Gastrocnemius medialis (tissue), 4 donors: Measurements from ENCODE around the gene SLIT2. TPM values are rescaled to one million over a fixed set of nuclear protein-coding genes. Genes with fewer than 3 reads are reported as not detected.

Experiments
- ATAC-seq, 2 donors: fragments of 150-250 bp; one replicate each; pipeline ENCODE4 v1.9.1; 2016
- DNase-seq, 2 donors: peaks; one replicate each; pipeline ENCODE4 v3.0.0-alpha.2; 2019
- H3K27ac ChIP-seq, 4 donors: fragments of 200-600 bp; sonication (generic); 1 replicate in 1 of 4; 2 replicates in 3 of 4; pipeline ENCODE4 v1.5.1; 2016 to 2018; ENCODE audit warnings: mild to moderate bottlenecking in 2 of 4, moderate library complexity in 1 of 4
- H3K27me3 ChIP-seq, 3 donors: fragments of 200-600 bp; sonication (generic) in 2 of 3; 1 replicate in 1 of 3; 2 replicates in 2 of 3; pipeline versions ENCODE4 v1.5.1 to v1.6.0; 2016 to 2019; ENCODE audit warnings: mild to moderate bottlenecking in 1 of 3, moderate library complexity in 1 of 3
- H3K36me3 ChIP-seq, 2 donors: fragments of 200-600 bp; sonication (generic) in 1 of 2; one replicate each; pipeline ENCODE4 v1.5.1; 2017 to 2018
- H3K4me1 ChIP-seq, 2 donors: fragments of 200-600 bp; sonication (generic) in 1 of 2; one replicate each; pipeline ENCODE4 v1.5.1; 2016 to 2017; ENCODE audit warnings: mild to moderate bottlenecking in 2 of 2
- H3K4me3 ChIP-seq, 4 donors: fragments of 200-600 bp; sonication (generic) in 3 of 4; 1 replicate in 1 of 4; 2 replicates in 3 of 4; pipeline ENCODE4 v1.5.1; 2016 to 2019; ENCODE audit warnings: mild to moderate bottlenecking in 2 of 4
- H3K9me3 ChIP-seq, 3 donors: fragments of 200-600 bp; sonication (generic) in 2 of 3; 1 replicate in 1 of 3; 2 replicates in 2 of 3; pipeline ENCODE4 v1.5.1; 2016 to 2019
- CTCF ChIP-seq, 5 experiments: fragments of 450-650 bp in 3 of 5; fragments of 200-600 bp in 2 of 5; sonication (generic) in 2 of 5; IDR thresholded peaks in 4 of 5; conservative IDR thresholded peaks in 1 of 5; 1 replicate in 4 of 5; 2 replicates in 1 of 5; pipeline ENCODE4 v1.5.1; 2016 to 2019; ENCODE audit warnings: antibody characterized with exemption in 5 of 5, mild to moderate bottlenecking in 3 of 5, moderate library complexity in 3 of 5
- POLR2A ChIP-seq, 2 donors: fragments of 450-650 bp; IDR thresholded peaks; one replicate each; pipeline ENCODE4 v1.6.1; 2017; ENCODE audit warnings: antibody characterized with exemption in 2 of 2, mild to moderate bottlenecking in 2 of 2, moderate library complexity in 2 of 2
- in situ Hi-C, 4 donors: fragments of 200-750 bp; cut with MboI; loops; one replicate each; pipeline versions ENCODE4 v1.15.0 to v1.8.0; 2017; ENCODE audit warnings: low sequenced_read_pairs in 4 of 4
- intact Hi-C: fragments of 100-400 bp; cut with DNase I; formaldehyde crosslinking; loops from one replicate; pipeline ENCODE4 v1.15.1; 2023; ENCODE audit warnings: low total_unique reads
- total RNA-seq, 4 donors: library from RNA; depleted of rRNA; stranded (reverse); fragments of >200 nt; gene quantifications; one replicate each; pipeline versions ENCODE4 v1.1.0 to v1.2.3, GENCODE V29; 2016

SLIT2 gene
- total RNA-seq, 4 donors from 2014 or later: 3.3 to 9.8 (median 4.8) TPM

- H3K4me1 ChIP-seq: peaks cover 0 to 15% of the 10 kb centered on the region in 2 donors
- intact Hi-C loops (no loop called here), in situ Hi-C loops (no loop called here)
- no peaks in the 10 kb centered on the region for H3K9me3 ChIP-seq
- TF ChIP-seq CTCF (IDR thresholded peaks at IDR 0.05 in 4 of 5, conservative IDR thresholded peaks at IDR 0.05 in 1 of 5) (no peak), POLR2A (IDR thresholded peaks at IDR 0.05) (no peak)
- no peaks in the 10 kb centered on the region for H3K36me3 ChIP-seq
- peak overlapping the region; percentile 55 to 68 (median 62) for H3K4me3 ChIP-seq
- H3K27me3 ChIP-seq: peaks cover 23 to 35% (median 31%) of the 10 kb centered on the region in 3 donors
- peak overlapping the region; percentile 51 to 65 (median 56) for H3K27ac ChIP-seq
- ATAC-seq (peak; percentile 43 to 47), DNase-seq (no peak)
These were observed 492 bp upstream of the SLIT2 start for GRCh38 chr4:20251031-20251795.

GRCh38 chr4:20252656-20253282 lies 1.1 kb downstream of the SLIT2 start:
- H3K27ac ChIP-seq: peak overlapping the region in 2 of 4 donors; percentile 60 to 65
- H3K9me3 ChIP-seq: no peaks in the 10 kb centered on the region
- intact Hi-C loops: no loop called here
- peaks cover 34 to 37% (median 35%) of the 10 kb centered on the region in 3 donors for H3K27me3 ChIP-seq
- H3K4me3 ChIP-seq: peak overlapping the region; percentile 55 to 68 (median 62)
- no peaks in the 10 kb centered on the region for H3K36me3 ChIP-seq
- peak in 1 of 2 donors; percentile 17 for DNase-seq
- TF ChIP-seq POLR2A (IDR thresholded peaks at IDR 0.05) (peak in 1 of 2 donors; percentile 11), CTCF (IDR thresholded peaks at IDR 0.05 in 4 of 5, conservative IDR thresholded peaks at IDR 0.05 in 1 of 5) (no peak)
- peaks cover 0 to 15% of the 10 kb centered on the region in 2 donors for H3K4me1 ChIP-seq
- in situ Hi-C loops: no loop called here
- ATAC-seq: no peak

GRCh38 chr4:20253283-20253734 lies 1.6 kb downstream of the SLIT2 start:
- Histone ChIP-seq H3K4me1 (peaks cover 0 to 15% of the 10 kb centered on the region in 2 donors), H3K9me3 (no peaks in the 10 kb centered on the region), H3K27me3 (peaks cover 34 to 41% (median 35%) of the 10 kb centered on the region in 3 donors), H3K4me3 (peak overlapping the region; percentile 55 to 68 (median 62)), H3K27ac (peak overlapping the region in 1 of 4 donors; percentile 65), H3K36me3 (no peaks in the 10 kb centered on the region)
- TF ChIP-seq POLR2A (IDR thresholded peaks at IDR 0.05) (no peak), CTCF (IDR thresholded peaks at IDR 0.05 in 4 of 5, conservative IDR thresholded peaks at IDR 0.05 in 1 of 5) (no peak)
- intact Hi-C loops: no loop called here
- in situ Hi-C loops: no loop called here
- ATAC-seq: no peak
- DNase-seq: no peak

DNA sequence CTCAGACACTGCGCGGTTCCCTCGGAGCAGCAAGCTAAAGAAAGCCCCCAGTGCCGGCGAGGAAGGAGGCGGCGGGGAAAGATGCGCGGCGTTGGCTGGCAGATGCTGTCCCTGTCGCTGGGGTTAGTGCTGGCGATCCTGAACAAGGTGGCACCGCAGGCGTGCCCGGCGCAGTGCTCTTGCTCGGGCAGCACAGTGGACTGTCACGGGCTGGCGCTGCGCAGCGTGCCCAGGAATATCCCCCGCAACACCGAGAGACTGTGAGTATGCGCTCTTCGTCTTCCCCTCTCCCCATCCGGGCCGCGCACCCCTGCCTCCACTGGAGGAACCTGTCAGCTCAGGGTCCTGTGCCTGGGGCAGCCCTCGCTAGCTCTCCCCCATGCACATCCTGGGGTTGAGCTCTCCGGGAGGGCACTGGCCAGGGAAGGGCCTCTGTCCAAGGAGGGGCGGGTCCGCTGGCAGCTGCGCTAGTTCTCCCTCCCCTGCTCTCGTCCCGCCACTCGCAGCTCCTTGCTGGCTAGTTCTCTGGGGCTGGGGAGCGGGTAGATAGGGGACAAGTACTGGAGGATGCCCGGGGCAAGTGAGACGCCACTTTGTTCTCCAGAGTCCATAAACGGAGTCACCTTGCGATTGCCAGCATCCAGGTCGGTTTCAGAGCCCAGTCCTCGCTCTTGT lies 2.2 kb downstream of the SLIT2 start:
- Histone ChIP-seq H3K36me3 (no peaks in the 10 kb centered on the region), H3K4me3 (peak overlapping the region; percentile 55 to 68 (median 62)), H3K9me3 (no peaks in the 10 kb centered on the region), H3K4me1 (peaks cover 0 to 15% of the 10 kb centered on the region in 2 donors), H3K27me3 (peaks cover 34 to 41% (median 35%) of the 10 kb centered on the region in 3 donors), H3K27ac (peak overlapping the region in 1 of 4 donors; percentile 29)
- in situ Hi-C loops: no loop called here
- ATAC-seq (no peak), DNase-seq (peak in 1 of 2 donors; percentile 17)
- intact Hi-C loops: no loop called here
- TF ChIP-seq POLR2A (IDR thresholded peaks at IDR 0.05): no peak
- TF ChIP-seq CTCF (IDR thresholded peaks at IDR 0.05 in 4 of 5, conservative IDR thresholded peaks at IDR 0.05 in 1 of 5): no peak
